GM10266 (cell line): ENCODE data around the gene SLC9A7.

Experiments
- DNase-seq: peaks from one replicate; pipeline ENCODE4 v3.0.0; 2012; ENCODE audit errors: extremely low spot score
- CTCF ChIP-seq: IDR thresholded peaks from 2 replicates; pipeline ENCODE4 v1.5.1; 2012; ENCODE audit warnings: mild to moderate bottlenecking, low read depth; ENCODE audit not compliant: control insufficient read depth, insufficient read depth; ENCODE audit errors: missing control alignments

SLC9A7 gene

GRCh38 chrX:46597208-46597607 lies 161.7 kb downstream of the SLC9A7 start:
- TF ChIP-seq CTCF: no peak
- DNase-seq: no peak

- no peak for TF ChIP-seq CTCF
- DNase-seq: no peak
Observed at GRCh38 chrX:46595084-46595483, 163.8 kb downstream of the SLC9A7 start.

- no peak for TF ChIP-seq CTCF
- DNase-seq: no peak
Observed at GRCh38 chrX:46589977-46590723, 168.8 kb downstream of the SLC9A7 start.

- TF ChIP-seq CTCF: no peak
- no peak for DNase-seq
Observed at GRCh38 chrX:46588263-46588662, 170.7 kb downstream of the SLC9A7 start.

- TF ChIP-seq CTCF: no peak
- no peak for DNase-seq
Observed at GRCh38 chrX:46587753-46588171, 171.2 kb downstream of the SLC9A7 start.

GRCh38 chrX:46587158-46587557 lies 171.8 kb downstream of the SLC9A7 start:
- DNase-seq: peak; percentile 23
- TF ChIP-seq CTCF: no peak

GRCh38 chrX:46584736-46585135 lies 174.2 kb downstream of the SLC9A7 start:
- no peak for DNase-seq
- TF ChIP-seq CTCF: no peak
